ENCODE measurements around the gene FAU.

Gene FAU

GRCh38 chr11:65109231-65110198 lies 12.4 kb downstream of the FAU start:
- TF ChIP-seq CTCF (IDR thresholded peaks at IDR 0.05; ENCODE audit: low read length, missing control alignments) = no peak
- no peak overlapping the region for H3K4me3 ChIP-seq (replicated peaks; ENCODE audit: low read depth, low read length)
- no peak for DNase-seq (ENCODE audit: low read depth)

DNA sequence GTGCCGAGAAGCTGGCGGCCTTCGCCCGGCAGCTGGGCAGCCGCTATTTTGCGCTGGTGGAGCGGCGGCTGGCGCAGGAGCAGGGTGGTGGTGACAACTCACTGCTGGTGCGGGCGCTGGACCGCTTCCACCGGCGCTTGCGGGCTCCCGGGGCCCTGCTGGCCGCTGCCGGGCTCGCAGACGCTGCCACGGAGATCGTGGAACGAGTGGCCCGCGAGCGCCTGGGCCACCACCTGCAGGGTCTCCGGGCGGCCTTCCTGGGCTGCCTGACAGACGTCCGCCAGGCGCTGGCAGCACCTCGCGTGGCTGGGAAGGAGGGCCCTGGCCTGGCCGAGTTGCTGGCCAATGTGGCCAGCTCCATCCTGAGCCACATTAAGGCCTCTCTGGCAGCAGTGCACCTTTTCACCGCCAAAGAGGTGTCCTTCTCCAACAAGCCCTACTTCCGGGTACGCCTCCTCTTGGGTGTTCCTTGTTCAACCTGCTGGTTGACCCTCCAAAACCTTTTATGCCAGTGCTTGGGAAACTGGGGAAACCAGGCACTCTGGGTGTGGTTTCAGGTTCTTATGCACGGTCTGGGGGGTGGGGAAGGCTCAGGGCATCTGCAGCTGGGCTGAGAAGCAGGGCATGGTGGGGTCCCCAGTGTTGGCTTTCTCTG lies 13.3 kb downstream of the FAU start:
- DNase-seq (ENCODE audit: low read depth) = no peak
- TF ChIP-seq CTCF (IDR thresholded peaks at IDR 0.05; ENCODE audit: low read length, missing control alignments) = no peak
- H3K4me3 ChIP-seq (replicated peaks; ENCODE audit: low read depth, low read length) = no peak overlapping the region

DNA sequence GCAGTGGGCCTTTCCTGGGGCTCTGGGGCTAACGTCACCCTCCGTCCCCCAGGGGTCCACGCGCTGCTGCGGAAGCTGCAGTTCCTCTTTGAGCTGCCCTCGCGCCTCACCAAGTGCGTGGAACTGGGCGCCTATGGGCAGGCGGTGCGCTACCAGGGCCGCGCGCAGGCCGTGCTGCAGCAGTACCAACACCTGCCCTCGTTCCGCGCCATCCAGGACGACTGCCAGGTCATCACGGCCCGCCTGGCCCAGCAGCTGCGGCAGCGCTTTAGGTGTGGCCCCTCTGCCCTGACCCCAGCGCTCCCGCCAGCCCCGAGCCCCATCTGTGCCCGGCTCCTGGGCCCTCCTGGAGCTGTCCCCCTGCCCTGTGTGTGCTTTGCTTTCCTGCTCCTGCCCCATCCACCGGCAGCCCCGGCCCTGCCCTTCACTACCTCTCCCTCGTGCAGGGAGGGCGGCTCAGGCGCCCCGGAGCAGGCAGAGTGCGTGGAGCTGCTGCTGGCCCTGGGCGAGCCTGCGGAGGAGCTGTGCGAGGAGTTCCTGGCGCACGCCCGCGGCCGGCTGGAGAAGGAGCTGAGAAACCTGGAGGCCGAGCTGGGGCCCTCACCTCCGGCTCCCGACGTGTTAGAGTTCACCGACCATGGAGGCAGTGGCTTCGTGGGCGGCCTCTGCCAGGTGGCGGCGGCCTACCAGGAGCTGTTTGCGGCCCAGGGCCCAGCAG lies 14.0 kb downstream of the FAU start:
- DNase-seq (ENCODE audit: low read depth) = no peak
- no peak for TF ChIP-seq CTCF (IDR thresholded peaks at IDR 0.05; ENCODE audit: low read length, missing control alignments)
- H3K4me3 ChIP-seq (replicated peaks; ENCODE audit: low read depth, low read length) = no peak overlapping the region

DNA sequence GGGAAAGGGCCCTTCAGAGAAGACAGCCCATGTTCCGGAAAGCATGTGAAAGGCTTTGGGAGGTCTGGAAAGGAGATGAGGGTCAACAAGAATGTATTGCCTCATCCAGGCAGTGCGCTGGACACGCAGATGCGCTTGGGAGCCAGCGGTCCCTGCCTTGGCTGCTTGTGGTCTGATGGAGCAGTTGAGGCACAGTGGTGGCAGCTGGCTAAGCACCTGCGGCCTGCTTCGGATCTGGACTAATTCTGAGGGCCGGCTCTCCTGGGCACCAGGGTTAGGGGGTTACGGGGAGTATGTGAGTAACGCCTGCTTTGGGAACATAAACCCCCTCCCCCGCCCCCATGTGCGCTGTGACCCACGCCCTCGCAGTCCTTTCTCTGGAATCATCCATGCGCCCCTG lies 14.9 kb downstream of the FAU start:
- H3K4me3 ChIP-seq (replicated peaks; ENCODE audit: low read depth, low read length) = no peak overlapping the region
- TF ChIP-seq CTCF (IDR thresholded peaks at IDR 0.05; ENCODE audit: low read length, missing control alignments) = no peak
- no peak for DNase-seq (ENCODE audit: low read depth)

- DNase-seq (ENCODE audit: low read depth) = no peak
- no peak for TF ChIP-seq CTCF (IDR thresholded peaks at IDR 0.05; ENCODE audit: low read length, missing control alignments)
- H3K4me3 ChIP-seq (replicated peaks; ENCODE audit: low read depth, low read length) = no peak overlapping the region
Measured at GRCh38 chr11:65104628-65105027, 17.3 kb downstream of the FAU start.

- H3K4me3 ChIP-seq (replicated peaks; ENCODE audit: low read depth, low read length) = no peak overlapping the region
- DNase-seq (ENCODE audit: low read depth) = no peak
- no peak for TF ChIP-seq CTCF (IDR thresholded peaks at IDR 0.05; ENCODE audit: low read length, missing control alignments)
Measured at GRCh38 chr11:65103476-65103875, 18.5 kb downstream of the FAU start.

Measured in fibroblast of pulmonary artery (primary cell).